ENCODE results near the gene CCDC201. TPM values are rescaled to one million over a fixed set of nuclear protein-coding genes. Genes with fewer than 3 reads are reported as not detected.

The CCDC201 gene
- total RNA-seq, 2 donors from 2014 or later, result not detected

DNA sequence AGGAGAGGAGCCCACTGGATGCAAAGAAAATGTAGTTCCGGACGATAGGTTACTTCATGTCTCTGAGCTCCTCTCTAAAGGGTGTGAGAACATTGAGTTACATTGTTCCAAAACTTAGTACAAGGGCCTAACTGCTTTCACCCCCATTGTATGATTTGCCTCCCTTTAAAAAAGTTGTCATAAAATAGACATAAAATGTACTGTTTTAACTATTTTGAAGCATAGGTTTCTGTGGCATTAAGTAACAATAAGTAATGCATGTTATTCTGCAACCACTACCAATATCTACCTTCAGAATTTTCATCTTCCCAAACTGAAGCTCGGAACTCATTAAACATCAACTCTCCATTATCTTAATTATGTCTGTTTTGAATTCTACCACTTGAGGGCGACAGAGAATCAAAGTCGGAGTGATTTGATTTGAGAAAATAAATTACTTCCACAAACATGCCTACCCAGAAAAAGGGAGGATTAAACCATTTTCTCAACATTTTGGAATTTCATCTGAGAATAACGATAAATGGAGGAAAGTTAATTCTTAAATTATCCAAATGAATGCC lies 18.1 kb upstream of the CCDC201 start:
- H3K36me3 ChIP-seq (ENCODE audit: control insufficient read depth, insufficient read depth, low read length), result no peaks in the 10 kb centered on the region
- DNase-seq, result no peak
- no peak overlapping the region for H3K4me3 ChIP-seq (ENCODE audit: low read length)
- H3K27ac ChIP-seq (ENCODE audit: low read depth, low read length), result no peak overlapping the region
- TF ChIP-seq, protein P1, sequence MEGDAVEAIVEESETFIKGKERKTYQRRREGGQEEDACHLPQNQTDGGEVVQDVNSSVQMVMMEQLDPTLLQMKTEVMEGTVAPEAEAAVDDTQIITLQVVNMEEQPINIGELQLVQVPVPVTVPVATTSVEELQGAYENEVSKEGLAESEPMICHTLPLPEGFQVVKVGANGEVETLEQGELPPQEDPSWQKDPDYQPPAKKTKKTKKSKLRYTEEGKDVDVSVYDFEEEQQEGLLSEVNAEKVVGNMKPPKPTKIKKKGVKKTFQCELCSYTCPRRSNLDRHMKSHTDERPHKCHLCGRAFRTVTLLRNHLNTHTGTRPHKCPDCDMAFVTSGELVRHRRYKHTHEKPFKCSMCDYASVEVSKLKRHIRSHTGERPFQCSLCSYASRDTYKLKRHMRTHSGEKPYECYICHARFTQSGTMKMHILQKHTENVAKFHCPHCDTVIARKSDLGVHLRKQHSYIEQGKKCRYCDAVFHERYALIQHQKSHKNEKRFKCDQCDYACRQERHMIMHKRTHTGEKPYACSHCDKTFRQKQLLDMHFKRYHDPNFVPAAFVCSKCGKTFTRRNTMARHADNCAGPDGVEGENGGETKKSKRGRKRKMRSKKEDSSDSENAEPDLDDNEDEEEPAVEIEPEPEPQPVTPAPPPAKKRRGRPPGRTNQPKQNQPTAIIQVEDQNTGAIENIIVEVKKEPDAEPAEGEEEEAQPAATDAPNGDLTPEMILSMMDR (conservative IDR thresholded peaks at IDR 0.05), result peak; percentile 78
- peaks cover 73% of the 10 kb centered on the region for H3K27me3 Mint-ChIP-seq (ENCODE audit: insufficient read depth)
- no peak overlapping the region for H3K27ac Mint-ChIP-seq
- peaks cover 8% of the 10 kb centered on the region for H3K4me1 Mint-ChIP-seq
- no peaks in the 10 kb centered on the region for H3K9me3 Mint-ChIP-seq
- peaks cover 42% of the 10 kb centered on the region for H3K27me3 ChIP-seq (ENCODE audit: control insufficient read depth, insufficient read depth, low read length, poor library complexity, severe bottlenecking)
- WGBS, 2 experiments (ENCODE audit: insufficient coverage in 1 of 2, insufficient read length in 1 of 2), result 46 to 95% methylated on average over 2 to 5 of the region's 6 CpGs
- no peak overlapping the region for H3K4me3 Mint-ChIP-seq
- no peaks in the 10 kb centered on the region for H3K36me3 Mint-ChIP-seq (ENCODE audit: low read depth)
- no peak overlapping the region for H3K9ac ChIP-seq (ENCODE audit: extremely low read depth, low read length, poor library complexity, severe bottlenecking)
- no peaks in the 10 kb centered on the region for H3K9me3 ChIP-seq (ENCODE audit: control insufficient read depth, low read length)
- H3K4me1 ChIP-seq (ENCODE audit: control insufficient read depth, insufficient read depth, low read length), result no peaks in the 10 kb centered on the region

DNA sequence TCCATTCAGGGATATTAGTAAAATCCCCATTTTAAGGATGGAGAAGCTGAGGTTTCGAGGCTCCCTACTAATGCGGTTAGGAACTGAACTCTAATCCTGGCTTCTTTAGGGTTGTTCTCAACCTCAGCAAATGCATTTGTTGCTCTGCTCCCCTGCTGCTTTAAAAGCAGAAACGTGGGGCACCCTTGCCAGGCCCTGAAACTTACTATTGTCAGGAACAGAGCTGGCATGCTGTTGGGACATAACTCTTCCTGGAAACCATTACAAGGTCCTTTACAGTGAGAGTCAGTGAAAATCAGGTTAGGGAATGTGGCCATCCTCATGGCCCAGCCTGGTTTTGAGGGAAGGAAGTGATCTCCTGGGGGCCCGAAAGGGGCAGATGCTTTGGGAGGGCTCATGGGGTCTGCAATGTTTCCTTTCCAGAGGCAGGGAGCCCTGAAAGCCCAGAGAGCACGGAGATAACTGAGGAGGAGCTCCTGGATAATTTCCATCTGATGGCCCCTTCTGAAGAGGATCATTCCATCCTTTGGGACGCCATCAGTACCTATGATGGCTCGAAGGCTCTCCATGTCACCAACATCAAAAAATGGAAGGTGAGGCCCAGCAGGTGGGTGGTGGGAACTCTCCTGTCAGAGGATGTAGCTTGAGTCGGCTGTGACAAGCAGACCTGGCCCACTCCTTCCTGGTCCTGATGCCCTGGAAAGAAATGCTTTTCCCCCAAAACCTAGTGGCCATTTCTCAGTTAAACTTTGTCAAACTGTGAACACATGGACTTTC lies 17.4 kb upstream of the CCDC201 start:
- Histone ChIP-seq H3K9me3 (ENCODE audit: control insufficient read depth, low read length) (no peaks in the 10 kb centered on the region), H3K27ac (ENCODE audit: low read depth, low read length) (no peak overlapping the region), H3K36me3 (ENCODE audit: control insufficient read depth, insufficient read depth, low read length) (no peaks in the 10 kb centered on the region), H3K4me3 (ENCODE audit: low read length) (no peak overlapping the region), H3K4me1 (ENCODE audit: control insufficient read depth, insufficient read depth, low read length) (no peaks in the 10 kb centered on the region), H3K9ac (ENCODE audit: extremely low read depth, low read length, poor library complexity, severe bottlenecking) (no peak overlapping the region), H3K27me3 (ENCODE audit: control insufficient read depth, insufficient read depth, low read length, poor library complexity, severe bottlenecking) (peaks cover 42% of the 10 kb centered on the region)
- peaks cover 8% of the 10 kb centered on the region for H3K4me1 Mint-ChIP-seq
- WGBS, 2 experiments (ENCODE audit: insufficient coverage in 1 of 2, insufficient read length in 1 of 2), result 79 to 84% methylated on average over 6 to 8 of the region's 8 CpGs
- H3K27ac Mint-ChIP-seq, result no peak overlapping the region
- TF ChIP-seq, protein P1 (conservative IDR thresholded peaks at IDR 0.05), result no peak
- no peaks in the 10 kb centered on the region for H3K36me3 Mint-ChIP-seq (ENCODE audit: low read depth)
- H3K4me3 Mint-ChIP-seq, result no peak overlapping the region
- peaks cover 78% of the 10 kb centered on the region for H3K27me3 Mint-ChIP-seq (ENCODE audit: insufficient read depth)
- H3K9me3 Mint-ChIP-seq, result no peaks in the 10 kb centered on the region
- no peak for DNase-seq

DNA sequence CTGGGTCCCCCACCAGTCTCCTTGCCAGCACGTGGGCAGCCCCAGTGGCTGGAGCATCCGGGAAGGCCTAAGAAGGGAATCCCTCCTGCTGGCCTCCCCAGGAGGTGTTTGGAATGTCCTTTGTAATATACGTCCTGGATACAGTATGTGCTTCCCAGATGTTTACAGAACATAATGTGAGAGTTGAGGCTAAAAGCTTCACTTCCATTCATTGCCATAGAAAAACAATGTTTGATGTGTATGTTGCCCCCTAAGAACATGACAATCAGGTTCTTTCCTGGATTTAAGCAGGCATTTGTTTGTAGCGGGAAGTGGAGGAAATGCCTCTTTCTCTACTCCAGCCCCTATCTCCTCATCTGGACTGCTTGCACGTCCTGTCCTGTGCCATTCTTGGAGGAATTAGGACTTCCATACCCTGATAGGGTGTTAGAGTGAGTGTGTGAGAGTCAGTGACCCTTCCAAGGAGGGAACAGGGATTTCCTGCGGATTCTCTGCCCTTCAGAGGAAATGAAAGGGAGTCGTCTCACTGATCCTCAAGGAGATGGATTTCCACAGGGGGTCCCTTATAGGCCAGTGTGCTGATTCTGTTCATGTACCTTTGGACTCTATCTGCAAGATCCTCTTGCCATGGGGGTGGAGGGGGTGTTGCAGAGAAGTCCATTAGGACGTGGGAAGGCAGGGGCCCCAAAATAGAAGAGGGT lies 16.6 kb upstream of the CCDC201 start:
- Mint-ChIP-seq H3K9me3 (no peaks in the 10 kb centered on the region), H3K4me1 (peaks cover 8% of the 10 kb centered on the region), H3K36me3 (ENCODE audit: low read depth) (no peaks in the 10 kb centered on the region), H3K27me3 (ENCODE audit: insufficient read depth) (peaks cover 80% of the 10 kb centered on the region), H3K27ac (no peak overlapping the region), H3K4me3 (peak overlapping the region; percentile 53)
- 69 to 90% methylated on average over 2 to 8 of the region's 8 CpGs for WGBS, 2 experiments (ENCODE audit: insufficient coverage in 1 of 2, insufficient read length in 1 of 2)
- H3K27ac ChIP-seq (ENCODE audit: low read depth, low read length), result no peak overlapping the region
- H3K27me3 ChIP-seq (ENCODE audit: control insufficient read depth, insufficient read depth, low read length, poor library complexity, severe bottlenecking), result peaks cover 42% of the 10 kb centered on the region
- H3K4me1 ChIP-seq (ENCODE audit: control insufficient read depth, insufficient read depth, low read length), result no peaks in the 10 kb centered on the region
- no peaks in the 10 kb centered on the region for H3K36me3 ChIP-seq (ENCODE audit: control insufficient read depth, insufficient read depth, low read length)
- DNase-seq, result no peak
- TF ChIP-seq, protein P1 (conservative IDR thresholded peaks at IDR 0.05), result no peak
- H3K4me3 ChIP-seq (ENCODE audit: low read length), result no peak overlapping the region
- H3K9ac ChIP-seq (ENCODE audit: extremely low read depth, low read length, poor library complexity, severe bottlenecking), result no peak overlapping the region
- no peaks in the 10 kb centered on the region for H3K9me3 ChIP-seq (ENCODE audit: control insufficient read depth, low read length)

Measured in endodermal cell (in vitro differentiated cells).